NCI-H345 treated with DMSO at 0.1 percent for 48 hours (cell line): ENCODE results near the gene CCDC92B.
"Not testable (repeated sequence)": the region's sequence is repeated elsewhere in the genome, so short reads cannot be mapped to it uniquely, and the experiment has no call there.

Source experiments
- DNase-seq: peaks from one replicate; lab custom pipeline; 2025; ENCODE audit not compliant: unreplicated experiment; lab: John Stamatoyannopoulos, UW

CCDC92B gene

DNA sequence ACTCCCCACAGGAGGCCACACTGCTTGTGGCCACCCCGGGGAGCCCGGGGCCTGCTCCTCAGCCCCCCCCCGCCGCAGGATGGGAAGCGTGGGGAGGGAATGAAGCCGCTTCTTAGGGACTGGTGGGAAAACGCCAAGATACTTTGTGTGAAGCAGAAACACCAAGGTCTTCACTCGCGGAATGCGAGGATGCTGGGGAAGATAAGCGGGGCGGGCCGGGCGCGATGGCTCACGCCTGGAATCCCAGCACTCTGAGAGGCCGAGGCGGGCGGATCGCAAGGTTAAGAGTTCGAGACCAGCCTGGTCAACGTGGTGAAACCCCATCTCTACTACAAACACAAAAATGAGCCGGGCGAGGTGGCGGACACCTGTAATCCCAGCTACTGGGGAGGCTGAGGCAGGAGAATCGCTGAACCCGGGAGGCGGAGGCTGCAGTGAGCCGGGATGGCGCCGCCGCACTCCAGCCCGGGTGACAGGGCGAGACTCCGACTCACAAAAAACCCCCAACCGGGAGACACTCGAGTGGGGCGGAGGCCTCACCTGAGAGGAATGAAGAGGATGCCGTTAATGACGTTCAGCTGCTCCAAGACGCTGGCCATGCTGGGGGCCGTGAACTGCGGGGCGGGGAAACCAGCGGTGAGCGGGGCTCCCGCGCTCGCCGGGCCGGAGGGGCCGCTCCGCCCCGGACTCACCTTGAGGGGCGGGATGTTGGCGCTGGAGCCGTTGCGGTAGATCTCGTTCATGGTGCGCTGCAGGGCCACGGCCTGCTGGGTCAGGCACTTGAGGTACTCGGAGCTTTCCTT lies 58.2 kb downstream of the CCDC92B start:
- no peak for DNase-seq

DNA sequence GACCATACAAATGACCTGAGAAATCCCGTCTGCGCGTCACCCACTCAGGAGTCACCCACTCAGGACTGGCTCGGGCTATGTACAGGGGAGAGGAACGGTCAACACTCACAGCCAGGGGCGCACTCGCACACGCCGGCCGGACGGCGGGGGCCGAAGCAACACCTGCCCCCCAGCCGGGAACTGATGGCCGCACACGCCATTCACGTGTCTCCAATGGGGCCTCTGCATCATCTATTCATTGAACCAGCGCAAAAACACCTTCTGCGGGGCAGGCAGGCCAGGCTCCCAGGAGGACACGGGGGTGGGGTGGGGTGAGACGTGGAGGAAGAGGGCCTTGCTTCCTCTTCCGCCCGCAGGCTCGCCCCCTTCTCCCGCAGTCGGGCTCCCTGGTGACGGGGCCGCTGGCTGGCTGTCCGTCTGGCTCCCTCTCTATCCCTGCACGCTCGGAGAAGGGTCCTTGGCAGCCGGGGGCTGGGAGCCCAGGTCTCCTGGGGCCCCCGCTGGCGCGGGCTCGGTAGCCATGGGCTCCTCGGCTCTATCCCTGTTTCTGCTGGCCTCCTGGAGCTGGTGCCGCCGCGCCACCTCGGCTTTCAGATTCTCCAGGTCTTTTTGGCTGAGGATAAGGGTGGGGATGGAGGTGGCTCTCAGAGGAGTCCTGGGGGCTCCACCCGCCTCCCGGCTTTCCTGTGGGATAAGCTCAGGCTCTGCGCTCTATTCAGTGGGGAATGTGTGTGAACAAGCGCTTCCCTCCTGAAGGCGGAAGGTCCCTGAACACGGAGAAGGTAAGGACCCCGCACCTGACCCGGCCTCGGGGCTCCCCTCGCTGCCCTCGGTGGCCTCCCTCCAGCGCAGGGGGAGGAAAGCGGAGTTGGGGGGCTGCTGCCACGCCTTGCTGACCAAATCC lies 59.0 kb downstream of the CCDC92B start:
- no peak for DNase-seq

DNA sequence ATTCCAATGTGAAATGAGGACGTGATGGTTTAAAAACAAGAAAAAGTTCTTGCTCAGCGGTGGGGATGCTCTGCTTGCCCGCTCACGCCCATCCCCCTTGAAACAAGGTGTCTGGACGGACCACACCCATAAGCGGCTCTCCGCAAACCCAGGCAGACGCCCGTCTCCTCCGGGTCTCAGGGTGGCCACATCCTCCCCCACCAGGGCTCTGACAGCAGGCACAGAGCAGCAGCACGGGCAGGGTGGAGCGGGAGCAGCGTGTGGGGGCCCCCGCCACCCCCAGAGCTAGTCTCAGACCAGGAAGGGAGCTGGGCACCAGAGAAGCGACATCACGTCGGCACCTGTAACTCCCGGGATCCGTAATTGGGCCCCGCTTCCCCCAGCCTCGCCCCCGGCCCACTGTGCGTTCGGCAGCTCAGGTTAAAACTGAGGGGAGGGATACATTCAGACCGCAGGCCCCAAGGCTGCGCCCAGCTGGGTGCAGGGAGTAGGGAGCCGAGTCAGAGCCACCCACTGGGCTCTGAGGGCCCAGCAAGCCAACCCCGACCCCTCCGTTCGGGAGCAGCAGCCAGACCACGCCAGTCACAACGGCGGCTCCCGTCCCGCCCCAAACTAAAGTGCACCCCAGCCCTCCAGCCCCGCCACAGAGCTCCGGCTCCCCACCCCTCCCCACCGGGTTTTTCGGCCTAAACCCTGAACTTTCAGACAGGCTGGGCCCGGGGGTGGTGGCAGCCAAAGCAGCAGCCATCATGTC lies 59.9 kb downstream of the CCDC92B start:
- no peak for DNase-seq

DNA sequence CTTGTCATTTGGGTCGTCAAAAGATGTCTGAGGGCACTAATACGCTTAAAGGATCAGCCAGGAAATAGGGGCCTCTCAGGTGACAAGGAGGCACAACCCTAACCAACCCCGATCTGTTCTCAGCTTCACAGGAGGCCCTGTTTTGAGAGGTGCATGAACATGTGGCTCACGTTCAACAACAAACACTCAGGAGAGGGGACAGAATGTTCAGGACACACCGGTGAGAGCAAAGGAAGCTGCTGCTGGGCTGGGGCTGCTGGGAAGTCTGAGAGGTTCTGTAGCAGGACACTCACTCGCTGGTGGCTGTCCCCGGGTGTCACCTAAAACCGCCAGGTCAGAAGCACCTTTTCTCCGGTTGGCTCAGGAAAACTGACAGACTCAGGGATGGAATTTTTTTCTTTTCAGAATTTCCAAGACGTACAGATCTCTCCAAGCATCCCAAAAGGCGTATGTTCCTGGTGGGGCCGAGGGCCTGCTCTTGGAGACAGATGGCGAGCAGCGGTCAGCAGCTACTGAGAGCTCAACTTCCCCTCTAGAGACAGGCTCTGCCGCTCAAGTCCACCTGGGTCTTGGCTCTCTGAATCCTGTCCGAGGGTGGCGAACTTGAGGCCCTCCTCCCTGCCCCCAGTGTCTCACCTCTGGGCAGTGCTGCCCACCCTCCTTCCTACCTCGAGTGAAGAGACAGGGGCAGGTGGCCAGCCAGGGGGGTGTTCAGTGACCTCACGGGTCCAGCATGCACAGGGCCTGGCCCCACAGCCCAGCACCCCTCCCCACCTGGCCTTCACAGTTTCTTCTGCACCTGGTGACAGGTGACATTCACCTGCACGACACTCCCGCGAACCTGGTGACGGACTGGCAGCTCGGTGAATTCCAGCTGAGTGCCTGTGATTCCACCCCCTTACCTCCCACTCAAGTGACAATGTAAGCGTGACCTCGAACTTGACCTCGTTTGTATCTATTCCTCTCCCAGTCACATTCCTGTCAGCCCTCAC lies 60.8 kb downstream of the CCDC92B start:
- peak; percentile 5 for DNase-seq

DNA sequence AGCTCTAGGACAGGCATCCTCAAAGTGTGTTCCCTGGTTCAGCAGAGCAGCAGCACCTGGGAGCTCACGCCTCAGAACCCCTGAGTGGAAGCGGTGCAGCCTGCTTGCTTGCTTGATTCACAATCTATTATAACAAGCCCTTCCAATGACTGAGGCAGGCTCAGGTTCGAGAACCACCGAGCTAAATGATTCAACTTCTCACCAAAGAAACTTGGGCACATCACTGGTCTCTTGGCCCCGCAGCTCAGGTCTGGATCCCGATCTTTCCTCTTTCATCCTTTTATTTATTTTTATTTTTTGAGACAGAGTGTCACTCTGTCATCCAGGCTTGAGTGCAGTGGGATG lies 62.4 kb downstream of the CCDC92B start:
- no peak for DNase-seq

DNA sequence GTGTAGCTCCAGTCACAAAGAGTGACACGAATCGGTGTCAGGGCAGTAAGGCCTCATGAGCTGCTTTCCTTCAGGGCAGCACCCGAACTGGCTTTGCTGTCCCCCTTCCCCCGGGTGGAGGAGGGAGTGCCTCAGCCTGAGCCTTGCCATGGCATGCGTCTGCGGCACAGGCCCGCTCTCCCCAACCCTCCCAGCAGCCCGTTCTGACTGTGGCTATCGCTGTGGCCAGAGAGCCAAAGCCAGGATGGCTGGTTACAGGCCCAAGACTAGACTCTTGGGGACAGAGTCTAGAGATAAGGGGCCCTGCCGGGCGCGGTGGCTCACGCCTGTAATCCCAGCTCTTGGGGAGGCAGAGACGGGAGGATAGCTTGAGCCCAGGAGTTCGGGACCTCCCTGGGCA lies 63.8 kb downstream of the CCDC92B start:
- DNase-seq = no peak

DNA sequence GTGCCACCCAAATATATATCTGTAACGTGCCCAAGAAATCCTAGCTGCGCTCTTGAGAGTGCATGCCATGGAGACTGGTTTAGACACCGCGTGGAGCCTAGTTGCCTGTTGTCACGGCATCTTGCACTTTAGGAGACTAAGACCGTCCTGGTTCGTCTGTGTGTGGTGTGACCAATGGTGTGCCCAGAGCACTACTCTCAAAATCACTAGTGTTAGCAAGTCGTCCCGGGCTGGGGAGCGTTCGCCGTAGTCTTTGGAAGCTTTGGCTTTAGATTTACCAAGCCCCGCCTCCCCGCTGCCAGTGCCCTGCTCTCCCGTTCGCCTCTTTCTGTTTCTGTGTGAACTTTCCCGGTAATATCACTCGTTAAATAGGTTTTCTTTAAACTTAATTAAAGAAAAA lies 64.9 kb downstream of the CCDC92B start:
- DNase-seq = no peak

DNA sequence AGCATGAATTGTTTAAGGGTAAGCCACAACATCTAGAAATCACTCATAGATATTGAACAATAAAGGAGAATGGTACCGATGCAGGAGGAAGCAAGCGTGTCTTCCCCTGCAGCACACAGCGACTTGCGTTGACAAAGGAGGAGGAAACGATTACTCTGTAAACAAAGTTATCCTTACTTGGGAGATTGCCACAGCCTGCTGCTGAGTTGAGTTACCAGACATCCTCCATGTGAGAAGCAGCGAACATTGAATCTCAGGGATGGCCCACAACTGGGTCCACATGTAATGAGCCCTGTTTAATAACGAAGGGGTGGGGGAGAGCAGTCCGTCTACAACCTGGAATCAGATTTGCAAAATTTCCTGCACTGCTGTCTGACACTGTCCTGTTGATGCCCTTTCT lies 65.5 kb downstream of the CCDC92B start:
- no peak for DNase-seq

DNA sequence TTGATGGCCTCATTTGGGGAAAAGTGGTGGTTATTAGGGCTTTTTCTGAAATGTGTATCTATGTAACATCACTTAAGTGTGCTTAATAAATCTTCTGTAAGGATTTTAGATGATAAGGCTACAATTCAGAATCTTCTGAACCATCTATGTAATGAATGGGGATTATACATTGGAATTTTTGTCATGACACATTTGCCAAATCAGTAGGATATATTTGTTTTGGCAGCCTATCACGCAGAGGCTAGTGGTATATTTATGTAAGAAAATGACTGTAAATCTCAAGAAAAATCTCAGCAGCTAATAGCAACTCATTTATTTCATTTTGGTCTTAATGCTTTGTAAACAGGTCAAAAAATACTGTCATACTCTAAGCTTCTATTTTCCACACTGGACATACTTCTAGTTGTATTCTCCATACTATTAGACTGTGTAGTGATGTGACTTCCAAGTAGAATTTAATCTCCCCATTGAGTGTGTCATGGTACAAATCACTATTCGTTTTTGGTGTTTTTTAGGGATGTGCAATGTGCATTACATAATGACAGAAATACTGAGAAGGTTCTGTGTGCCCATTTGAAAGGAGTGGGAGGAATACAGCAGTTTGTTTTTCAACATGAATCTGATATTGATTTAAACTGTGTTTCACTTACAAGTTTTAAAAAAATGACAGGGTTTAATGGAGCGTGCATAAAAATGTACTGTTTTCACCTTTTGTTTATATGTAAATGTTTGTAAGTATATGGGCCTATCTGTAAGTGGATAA lies 67.1 kb downstream of the CCDC92B start:
- no peak for DNase-seq

DNA sequence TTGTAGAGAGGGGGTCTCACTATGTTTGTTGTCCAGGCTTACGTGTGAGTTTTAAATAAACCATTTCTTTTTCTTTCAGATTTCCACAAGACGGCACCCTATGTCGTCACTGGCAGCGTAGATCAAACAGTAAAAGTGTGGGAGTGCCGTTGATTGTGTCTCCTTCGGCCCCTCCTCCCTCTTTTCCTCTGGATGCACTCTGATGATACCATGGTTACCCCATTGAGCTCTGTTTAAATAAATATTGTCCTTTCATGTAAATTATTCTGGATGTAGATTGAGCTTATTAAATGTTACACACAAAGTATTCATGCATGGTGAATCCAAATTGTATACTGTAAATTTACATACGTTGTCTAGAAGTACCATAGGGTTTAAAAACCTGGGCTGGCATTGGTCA lies 67.8 kb downstream of the CCDC92B start:
- DNase-seq = no peak

DNA sequence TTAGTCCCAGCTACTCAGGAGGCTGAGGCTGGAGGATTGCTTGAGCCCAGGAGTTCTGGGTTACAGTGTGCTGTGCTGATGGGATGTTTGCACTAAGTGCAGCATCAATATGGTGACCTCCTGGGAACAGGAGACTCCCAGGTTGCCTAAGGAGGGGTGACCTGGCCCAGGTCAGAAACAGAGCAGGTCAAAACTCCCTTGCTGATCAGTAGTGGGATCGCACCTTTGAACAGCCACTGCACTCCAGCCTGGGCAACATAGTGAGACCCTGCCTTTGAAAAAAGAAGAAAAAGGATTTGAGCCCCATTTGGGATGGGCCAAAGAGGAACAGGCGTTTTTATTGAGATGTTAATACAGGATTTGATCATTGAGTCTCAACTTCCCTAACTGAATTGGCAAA lies 68.5 kb downstream of the CCDC92B start:
- DNase-seq = no peak

DNA sequence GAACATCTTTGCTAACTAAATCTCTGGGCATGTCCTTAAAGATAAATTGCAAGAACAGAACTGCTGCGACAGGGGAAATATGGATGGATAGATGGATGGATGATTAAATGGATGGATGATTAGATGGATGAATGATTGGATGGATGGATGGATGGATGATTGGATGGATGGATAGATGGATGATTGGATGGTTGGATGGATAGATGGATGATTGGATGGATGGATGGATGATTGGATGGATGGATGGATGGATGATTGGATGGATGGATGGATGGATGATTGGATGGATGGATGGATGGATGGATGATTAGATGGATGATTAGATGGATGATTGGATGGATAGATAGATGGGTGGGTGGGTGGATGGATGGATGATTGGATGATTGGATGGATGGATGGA lies 70.2 kb downstream of the CCDC92B start:
- DNase-seq = not testable (repeated sequence)
